Psoas muscle (tissue), 8 donors: ENCODE data around the gene WWOX. TPM values are rescaled to one million over a fixed set of nuclear protein-coding genes. Genes with fewer than 3 reads are reported as not detected.

ENCODE experiments used
- ATAC-seq, 4 donors: fragments of 200-7000 bp; cut with Tn5 transposase; one replicate each; pipeline ENCODE4 v1.9.1; 2020; ENCODE audit warnings: moderate library complexity in 3 of 4, mild to moderate bottlenecking in 2 of 4
- DNase-seq, 2 donors: peaks; one replicate each; pipeline ENCODE4 v3.0.0-alpha.2; 2020
- H3K27ac ChIP-seq: fragments of 200-600 bp; one replicate; pipeline ENCODE4 v1.8.0; 2022
- H3K27me3 ChIP-seq, 3 donors: fragments of 200-600 bp in 1 of 3; one replicate each; pipeline versions ENCODE4 v1.6.1 to v1.8.0; 2013 to 2022; ENCODE audit warnings: low read length in 2 of 3, mild to moderate bottlenecking in 2 of 3, moderate library complexity in 1 of 3; ENCODE audit not compliant: insufficient read depth in 3 of 3
- H3K36me3 ChIP-seq, 2 donors: fragments of 200-600 bp in 1 of 2; one replicate each; pipeline versions ENCODE4 v1.6.1 to v1.8.0; 2013 to 2022; ENCODE audit warnings: low read depth in 1 of 2, mild to moderate bottlenecking in 1 of 2, moderate library complexity in 1 of 2; ENCODE audit not compliant: insufficient read depth in 1 of 2
- H3K4me1 ChIP-seq: fragments of 200-600 bp; one replicate; pipeline ENCODE4 v1.8.0; 2022
- H3K4me3 ChIP-seq: fragments of 200-600 bp; one replicate; pipeline ENCODE4 v1.8.0; 2022; ENCODE audit warnings: mild to moderate bottlenecking
- H3K9me3 ChIP-seq: fragments of 200-600 bp; one replicate; pipeline ENCODE4 v1.8.0; 2022
- WGBS, 3 donors: extraction: QIAGEN DNeasy Blood & Tissue Kit; methylation state at CpG; one replicate each; pipeline versions ENCODE4 v1.1.6 to v1.1.7; 2013; 5-methylcytosine and 5-hydroxymethylcytosine counted together
- intact Hi-C, 2 donors: fragments of 100-400 bp; cut with DNase I; formaldehyde crosslinking; loops; one replicate each; pipeline versions ENCODE4 v1.11.0 to v1.14.2; 2022
- polyA plus RNA-seq, 3 donors: library from polyadenylated mRNA; stranded (reverse); fragments of 200-250 nt; gene quantifications; one replicate each; pipeline ENCODE4 v1.2.3, GENCODE V29; 2013
- total RNA-seq, 4 donors: library from RNA; stranded (reverse); fragmentation: NEBNext Ultra II Directional in 2 of 4; extraction: Animal tissue kit (Norgen Biotek cat#: 25700) in 2 of 4; gene quantifications; one replicate each; pipeline versions ENCODE4 v1.2.1 to v1.2.4, GENCODE V29; 2021 to 2023
- TF ChIP-seq, protein P1 (sequence below): fragments of 200-600 bp; IDR thresholded peaks from one replicate; pipeline ENCODE4 v1.8.0; 2022; ENCODE audit warnings: antibody characterized with exemption
- donor health status: healthy with polysubstance abuse.
- donor health status: DM: no; HTN: no; CAD: no; lungs with moderate emphysema.
- donor health status: Bipolar disorder and iron deficiency.
- donor health status: healthy.
- donor health status: DM: yes; HTN: yes; CAD: no.
- donor health status: DM: no; HTN: no; CAD: no.
- donor health status: DM: no; HTN: no; CAD: no.
- donor health status: DM: yes; HTN: yes; CAD: no.

The WWOX gene
- total and polyA plus RNA-seq, 7 donors: 3.1 to 6.6 (median 5.0) TPM

DNA sequence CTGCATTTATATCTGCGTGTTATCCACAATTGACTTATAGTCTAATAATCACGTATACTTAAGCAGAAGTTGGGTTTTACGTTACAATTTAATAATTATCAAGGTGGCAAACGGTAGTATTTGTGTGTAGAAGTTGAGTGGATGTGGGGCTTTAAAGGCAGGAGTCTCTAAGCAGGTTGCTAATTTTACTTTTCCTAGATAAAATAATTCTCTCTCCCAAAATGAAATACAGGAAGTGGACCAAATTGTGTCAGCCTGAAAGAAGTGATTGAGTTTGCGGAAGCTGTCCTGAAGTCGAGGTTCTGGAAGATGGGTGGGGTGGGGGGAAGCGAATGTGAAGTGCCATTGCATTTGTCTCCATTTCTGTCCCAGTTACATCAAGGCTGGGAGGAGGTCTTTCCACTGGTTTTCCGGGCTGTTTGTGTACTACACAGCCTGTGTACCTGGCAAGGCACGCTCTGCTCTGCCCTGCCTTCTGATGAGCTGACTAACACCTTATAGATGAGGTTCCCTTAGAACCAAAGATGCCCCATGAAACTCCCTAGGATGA, 385.1 kb downstream of the WWOX start:
- DNase-seq (no peak), ATAC-seq (no peak)
- intact Hi-C loops: loop anchor here in 1 of 2 donors (5.0 kb wide), 1 partner anchor 47 kb away; no protein-coding TSS in a partner anchor
- TF ChIP-seq, protein P1, sequence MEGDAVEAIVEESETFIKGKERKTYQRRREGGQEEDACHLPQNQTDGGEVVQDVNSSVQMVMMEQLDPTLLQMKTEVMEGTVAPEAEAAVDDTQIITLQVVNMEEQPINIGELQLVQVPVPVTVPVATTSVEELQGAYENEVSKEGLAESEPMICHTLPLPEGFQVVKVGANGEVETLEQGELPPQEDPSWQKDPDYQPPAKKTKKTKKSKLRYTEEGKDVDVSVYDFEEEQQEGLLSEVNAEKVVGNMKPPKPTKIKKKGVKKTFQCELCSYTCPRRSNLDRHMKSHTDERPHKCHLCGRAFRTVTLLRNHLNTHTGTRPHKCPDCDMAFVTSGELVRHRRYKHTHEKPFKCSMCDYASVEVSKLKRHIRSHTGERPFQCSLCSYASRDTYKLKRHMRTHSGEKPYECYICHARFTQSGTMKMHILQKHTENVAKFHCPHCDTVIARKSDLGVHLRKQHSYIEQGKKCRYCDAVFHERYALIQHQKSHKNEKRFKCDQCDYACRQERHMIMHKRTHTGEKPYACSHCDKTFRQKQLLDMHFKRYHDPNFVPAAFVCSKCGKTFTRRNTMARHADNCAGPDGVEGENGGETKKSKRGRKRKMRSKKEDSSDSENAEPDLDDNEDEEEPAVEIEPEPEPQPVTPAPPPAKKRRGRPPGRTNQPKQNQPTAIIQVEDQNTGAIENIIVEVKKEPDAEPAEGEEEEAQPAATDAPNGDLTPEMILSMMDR: no peak
- H3K9me3 ChIP-seq: no peaks in the 10 kb centered on the region
- no peak overlapping the region for H3K4me3 ChIP-seq
- H3K27me3 ChIP-seq: no peaks in the 10 kb centered on the region
- WGBS, 3 donors: 91 to 95% (median 93%) methylated on average over 9 of the region's 9 CpGs
- no peaks in the 10 kb centered on the region for H3K36me3 ChIP-seq
- no peak overlapping the region for H3K27ac ChIP-seq
- no peaks in the 10 kb centered on the region for H3K4me1 ChIP-seq

DNA sequence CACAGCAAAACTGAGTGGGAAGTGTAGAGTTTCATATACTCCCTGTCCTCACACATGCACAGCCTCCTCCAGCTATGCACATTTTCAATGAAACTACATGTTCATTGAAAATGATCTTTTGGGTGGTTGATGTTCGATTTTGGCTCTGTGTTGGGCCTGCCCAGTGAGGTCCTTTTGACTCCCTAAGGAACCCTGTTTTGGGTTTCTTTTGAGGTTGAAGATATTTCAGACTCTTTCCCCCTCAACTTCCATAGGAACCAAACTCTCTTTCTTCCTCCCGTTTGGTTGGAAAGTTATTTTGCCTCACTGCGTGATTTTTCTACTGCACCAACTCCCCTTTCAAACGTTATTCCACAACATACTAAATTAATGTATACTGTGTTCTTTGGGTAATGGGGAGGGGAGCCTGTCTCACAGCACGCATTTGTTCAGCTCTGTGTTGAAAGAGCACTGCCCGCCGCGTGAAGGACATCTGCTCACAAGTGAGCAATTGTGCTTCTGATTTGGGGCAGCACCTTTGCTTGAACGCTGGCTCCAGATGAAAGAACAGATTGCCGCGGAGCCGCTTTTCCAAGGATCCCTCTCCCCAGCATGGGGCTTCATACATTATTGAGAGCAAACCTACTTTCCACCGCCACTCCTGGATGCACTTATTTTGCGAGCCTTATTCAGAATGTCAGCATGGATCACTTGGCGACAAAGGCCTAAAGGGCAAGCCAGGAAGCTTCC, 385.9 kb downstream of the WWOX start:
- intact Hi-C loops: loop anchor here in 1 of 2 donors (5.0 kb wide), 1 partner anchor 48 kb away; no protein-coding TSS in a partner anchor
- ATAC-seq: no peak
- 77 to 78% (median 78%) methylated on average over 15 of the region's 15 CpGs for WGBS, 3 donors

DNA sequence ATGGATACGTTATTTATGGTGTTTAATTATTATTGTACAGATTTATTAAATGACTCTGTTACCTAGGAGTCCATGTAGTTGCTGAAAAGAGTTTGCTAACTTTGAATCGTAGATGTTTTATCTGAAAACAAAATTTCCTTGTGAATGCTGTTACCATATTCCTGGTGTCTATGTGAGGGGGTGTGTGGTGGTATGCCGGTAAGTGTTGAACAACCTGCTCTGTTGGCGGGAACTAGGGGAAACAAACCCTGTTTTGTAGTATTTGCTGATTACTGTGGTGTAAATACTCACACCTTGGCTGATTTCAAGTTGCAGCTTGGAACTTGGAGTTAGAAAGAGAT, 386.4 kb downstream of the WWOX start:
- intact Hi-C loops: loop anchor here in 1 of 2 donors (5.0 kb wide), 1 partner anchor 49 kb away; no protein-coding TSS in a partner anchor
- H3K9me3 ChIP-seq: no peaks in the 10 kb centered on the region
- H3K4me1 ChIP-seq: no peaks in the 10 kb centered on the region
- ATAC-seq: no peak
- H3K27me3 ChIP-seq: no peaks in the 10 kb centered on the region
- no peak for DNase-seq
- WGBS, 3 donors: 86 to 91% (median 88%) methylated on average over 4 of the region's 4 CpGs
- H3K36me3 ChIP-seq: no peaks in the 10 kb centered on the region
- H3K27ac ChIP-seq: no peak overlapping the region
- TF ChIP-seq, protein P1: no peak
- H3K4me3 ChIP-seq: no peak overlapping the region

More for the DNA sequence above, 385.9 kb downstream of the WWOX start:
- TF ChIP-seq, protein P1: no peak
- Histone ChIP-seq H3K36me3 (no peaks in the 10 kb centered on the region), H3K27me3 (no peaks in the 10 kb centered on the region), H3K4me3 (no peak overlapping the region), H3K27ac (no peak overlapping the region), H3K9me3 (no peaks in the 10 kb centered on the region), H3K4me1 (no peaks in the 10 kb centered on the region)
- no peak for DNase-seq

DNA sequence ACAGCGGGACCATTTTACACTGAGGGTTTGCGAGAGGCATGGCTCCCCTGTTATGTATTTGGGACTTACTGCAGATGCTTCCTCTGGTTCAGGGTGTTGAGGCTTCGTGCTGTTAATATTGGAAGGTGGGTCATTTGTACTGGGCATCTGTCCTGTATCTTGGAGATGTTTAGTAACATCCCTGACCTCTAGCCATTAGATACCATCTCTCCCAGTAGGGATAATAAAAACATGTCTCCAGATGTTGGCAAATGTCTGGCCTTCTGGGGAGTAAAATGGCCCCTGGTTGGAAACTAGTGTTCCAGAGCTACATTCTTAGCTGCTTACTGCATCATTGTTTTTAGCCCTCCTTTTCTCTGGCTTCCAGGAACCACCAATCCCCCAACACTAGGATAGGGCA, 388.0 kb downstream of the WWOX start:
- Histone ChIP-seq H3K9me3 (no peaks in the 10 kb centered on the region), H3K4me1 (no peaks in the 10 kb centered on the region), H3K4me3 (no peak overlapping the region), H3K36me3 (no peaks in the 10 kb centered on the region), H3K27me3 (no peaks in the 10 kb centered on the region), H3K27ac (no peak overlapping the region)
- ATAC-seq: no peak
- no peak for DNase-seq
- intact Hi-C loops: loop anchor here in 1 of 2 donors (5.0 kb wide), 1 partner anchor 50 kb away; no protein-coding TSS in a partner anchor
- WGBS, 3 donors: 87 to 90% (median 88%) methylated on average over 3 of the region's 3 CpGs
- TF ChIP-seq, protein P1: no peak
